Embryonic facial prominence (tissue), 1 donor: Measurements from ENCODE around the gene CEP170.
A peak's percentile ranks its signal among the peaks of the same experiment; 100 is the strongest.

Experiments used
- DNase-seq: peaks from one replicate; pipeline ENCODE4 v3.0.0-alpha.2; 2016; ENCODE audit errors: extremely low spot score

The CEP170 gene

DNA sequence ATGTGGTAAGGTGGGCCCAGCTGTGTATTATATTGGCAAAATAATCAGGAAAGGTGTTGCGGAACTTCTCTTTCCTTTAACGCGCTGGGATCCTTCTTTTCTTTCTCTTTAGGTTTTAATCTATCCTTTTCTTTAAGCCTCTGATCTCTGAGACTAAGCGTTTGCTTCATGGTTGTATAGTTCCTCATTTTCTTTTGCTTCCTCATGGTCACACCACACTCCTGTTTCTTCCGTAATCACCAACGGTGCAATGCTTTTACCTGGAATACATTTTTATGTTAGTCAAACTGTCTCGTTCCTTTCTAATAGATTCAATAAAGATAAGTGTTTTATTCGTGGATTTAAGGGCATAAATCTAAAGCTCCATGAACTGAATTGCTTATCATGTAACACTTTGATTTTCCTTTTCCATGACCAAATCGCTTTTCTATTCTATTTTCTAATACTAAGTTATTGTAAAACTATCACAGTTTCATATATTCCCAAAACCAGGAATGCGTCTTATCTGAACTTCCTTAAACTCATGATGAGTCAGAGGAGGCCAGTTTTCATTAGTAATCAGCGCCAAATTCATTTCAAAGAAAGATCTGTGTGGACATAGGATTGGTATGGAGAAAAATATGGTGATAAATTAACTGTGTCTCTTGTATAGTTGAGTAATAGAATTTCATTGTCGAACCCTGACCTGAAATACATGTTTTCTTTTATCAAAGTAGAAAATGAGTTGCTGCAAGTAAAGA is 13.0 kb upstream of the CEP170 start:
- DNase-seq, result no peak

DNA sequence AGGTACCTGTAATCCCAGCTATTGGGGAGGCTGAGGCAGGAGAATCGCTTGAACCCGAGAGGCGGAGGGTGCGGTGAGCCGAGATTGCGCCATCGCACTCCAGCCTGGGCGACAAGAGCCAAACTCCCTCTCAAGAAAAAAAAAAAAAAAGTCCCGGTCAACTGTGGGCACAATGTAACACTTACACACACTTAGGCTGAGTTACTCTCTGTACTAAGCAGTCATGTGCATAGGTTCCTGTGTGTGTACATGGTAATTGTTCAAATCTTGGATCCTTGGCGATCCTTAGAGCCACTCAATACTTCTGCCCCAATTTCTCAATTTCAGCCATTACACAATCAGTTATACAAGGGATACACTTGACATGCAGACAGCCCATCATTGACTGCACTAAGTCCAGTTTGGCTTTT is 12.4 kb upstream of the CEP170 start:
- DNase-seq, result no peak

DNA sequence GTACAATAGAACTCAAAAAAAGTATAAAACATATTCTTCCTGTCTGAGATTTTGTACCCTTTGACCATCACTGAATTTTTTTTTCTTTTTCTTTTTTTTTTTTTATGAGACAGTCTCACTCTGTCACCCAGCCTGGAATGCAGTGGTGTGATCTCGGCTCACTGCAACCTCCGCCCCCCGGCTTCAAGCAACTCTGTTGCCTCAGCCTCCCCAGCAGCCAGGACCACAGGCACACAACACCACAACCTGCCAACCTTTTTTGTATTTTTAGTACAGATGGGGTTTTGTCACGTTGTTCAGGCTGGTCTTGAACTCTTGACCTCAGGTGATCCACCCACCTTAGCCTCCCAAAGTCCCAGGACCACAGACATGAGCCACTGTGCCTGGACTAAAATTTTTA is 11.2 kb upstream of the CEP170 start:
- DNase-seq, result no peak

DNA sequence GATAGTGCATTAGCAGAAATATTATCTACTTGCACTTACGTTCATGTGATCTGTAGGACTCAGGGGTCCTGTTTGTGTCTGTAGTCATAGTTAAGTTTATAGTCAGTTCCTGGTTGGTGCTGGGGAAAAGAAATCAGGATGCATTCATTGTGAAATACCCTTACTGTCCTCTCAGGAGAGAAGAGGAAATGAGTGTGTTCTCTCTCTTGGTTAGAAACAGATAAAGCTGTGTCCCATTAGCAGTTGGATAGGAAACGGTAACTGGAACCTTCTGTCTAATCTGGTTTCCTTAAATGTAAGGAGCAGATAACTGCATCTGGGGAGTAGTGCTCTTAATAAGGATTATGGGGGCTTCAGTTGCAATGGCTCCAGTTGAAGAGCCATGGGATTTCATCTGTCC is 9.6 kb upstream of the CEP170 start:
- no peak for DNase-seq

DNA sequence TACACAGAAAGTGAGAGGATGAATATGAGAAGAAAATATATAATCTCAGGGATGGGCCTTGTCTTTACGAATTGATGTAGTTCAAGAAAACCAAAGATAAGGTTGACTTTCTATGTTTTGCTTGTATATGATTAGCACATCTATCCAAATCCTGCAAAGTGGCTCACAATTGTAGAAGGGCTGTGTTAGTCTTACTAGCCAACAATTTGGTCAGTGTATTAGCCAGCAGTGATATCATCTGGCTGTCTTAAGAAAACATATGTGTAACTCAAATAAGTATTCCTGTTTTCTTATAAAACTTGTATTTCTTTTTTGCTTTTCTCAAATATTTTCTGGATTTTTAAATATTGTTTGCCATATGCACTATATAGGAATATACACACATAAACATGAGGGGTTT is 6.3 kb upstream of the CEP170 start:
- DNase-seq, result no peak

DNA sequence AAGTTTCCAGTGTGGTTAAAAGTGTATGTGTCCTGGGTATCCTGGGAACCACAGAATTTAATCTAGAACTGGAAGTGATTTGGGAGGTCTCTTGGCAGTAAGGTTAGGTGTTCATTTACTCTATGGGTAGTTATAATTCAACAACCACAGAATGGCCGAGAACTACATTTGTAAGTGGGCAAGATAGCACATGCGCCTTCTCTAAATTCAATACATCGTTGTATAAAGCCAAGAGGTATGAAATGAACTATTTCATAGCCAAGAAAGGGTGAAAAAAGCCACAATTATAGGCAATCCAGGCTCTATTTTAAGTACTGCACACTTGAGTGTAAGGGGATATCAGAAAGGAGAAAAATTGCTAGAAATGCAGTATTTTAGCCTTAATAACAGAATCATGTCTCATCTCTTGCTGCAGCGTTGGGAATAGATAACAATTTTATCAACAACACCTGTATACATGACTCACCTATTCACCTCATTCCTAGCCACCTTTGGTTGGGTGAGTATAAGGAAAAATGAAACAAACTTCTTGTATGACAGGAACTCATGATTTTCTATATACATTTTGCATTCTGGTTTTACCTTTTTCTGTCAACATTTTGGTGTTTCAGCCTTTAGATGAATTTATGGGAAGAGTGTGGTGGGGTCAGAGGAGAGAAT is 5.3 kb upstream of the CEP170 start:
- no peak for DNase-seq

DNA sequence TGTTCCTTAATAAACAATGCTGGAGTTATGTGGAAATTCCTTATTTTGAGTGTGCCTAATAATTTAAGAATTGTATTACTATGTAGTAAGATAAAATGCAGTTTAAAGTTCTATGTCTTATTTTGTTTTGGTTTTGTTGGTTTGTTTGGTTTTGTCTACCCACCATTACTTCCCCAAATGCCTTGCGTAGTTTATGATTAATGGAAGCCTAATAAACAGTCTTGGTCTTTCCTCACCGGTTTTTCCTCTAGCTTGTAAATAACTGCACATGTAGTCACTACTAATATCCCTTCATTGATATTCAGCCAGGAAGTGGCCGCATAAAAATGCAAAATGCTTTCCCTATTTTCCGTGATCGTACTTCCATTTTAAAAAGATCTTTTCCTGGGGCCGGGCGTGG is 3.6 kb upstream of the CEP170 start:
- DNase-seq, result no peak

DNA sequence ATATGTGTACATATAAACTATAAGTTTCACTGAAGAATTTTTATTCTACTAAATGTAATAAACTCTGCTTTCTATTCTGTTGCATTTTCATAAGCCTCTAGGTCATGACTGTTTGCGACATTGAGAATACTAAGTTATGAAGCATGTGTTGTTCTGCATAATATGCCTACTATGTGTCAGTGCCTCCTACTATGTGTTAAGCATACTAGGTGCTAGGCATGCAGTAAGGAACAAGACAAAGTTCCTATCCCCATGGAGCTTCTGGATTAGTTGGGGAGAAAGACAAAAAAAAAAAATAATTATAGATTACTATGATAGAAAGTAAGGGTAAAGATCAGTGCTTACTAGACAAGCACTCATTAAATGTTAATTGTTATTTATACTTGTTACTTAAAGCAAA is 2.1 kb upstream of the CEP170 start:
- no peak for DNase-seq

DNA sequence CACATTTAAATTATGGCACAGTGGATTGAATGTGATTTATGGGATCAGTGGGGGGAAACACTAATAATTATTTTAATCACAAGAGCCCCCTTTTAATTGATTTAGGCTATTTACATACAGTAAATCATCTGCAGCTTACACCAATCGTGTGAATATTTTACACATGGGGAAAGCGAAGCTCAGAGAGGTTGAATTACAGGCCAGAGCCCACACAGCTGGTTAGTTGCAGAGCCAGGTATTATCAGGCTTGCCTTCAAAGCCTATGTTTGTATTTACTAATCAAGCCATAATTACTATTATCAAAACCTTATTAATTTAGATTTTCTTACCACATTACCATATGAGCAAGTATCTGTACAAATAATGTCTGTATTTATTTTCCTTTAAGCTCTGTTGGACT is 1.5 kb upstream of the CEP170 start:
- DNase-seq, result no peak

DNA sequence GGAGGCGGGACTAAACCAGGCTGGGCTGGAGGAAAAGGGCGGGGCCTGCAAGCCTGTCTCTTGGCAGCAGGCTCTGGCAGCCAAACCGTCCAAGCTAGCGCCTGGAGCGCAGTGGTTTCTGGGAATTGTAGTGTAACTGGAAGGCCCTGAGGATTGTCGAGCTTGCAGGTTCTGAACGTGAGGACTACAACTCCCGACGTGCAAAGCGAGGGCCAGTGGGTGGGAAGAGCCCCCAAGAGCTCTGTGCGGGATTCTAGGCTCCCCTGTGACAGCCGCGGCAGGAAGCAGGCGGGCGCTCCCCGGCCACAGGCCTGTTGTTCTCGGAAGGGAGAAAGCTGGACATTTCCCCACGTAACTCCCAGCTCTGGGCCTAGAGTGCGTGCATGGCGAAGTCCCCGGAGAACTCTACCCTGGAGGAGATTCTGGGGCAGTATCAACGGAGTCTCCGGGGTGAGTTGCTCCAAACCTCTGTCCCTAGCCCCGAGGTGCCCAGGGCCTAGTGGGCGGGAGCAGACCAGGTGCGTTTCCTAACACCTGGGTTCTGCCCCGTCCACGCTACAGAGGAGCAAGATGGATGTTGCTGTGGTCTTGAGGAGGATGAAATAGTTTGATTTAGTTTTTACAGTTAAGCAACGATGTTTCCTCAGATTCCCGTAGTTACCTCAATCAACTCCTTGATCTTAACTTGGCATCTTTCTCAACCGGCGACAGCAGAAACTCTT is 871 bp upstream of the CEP170 start, which contains the start of gene SDCCAG8:
Gene SDCCAG8, plus strand, starts transcription at position 251 of the 722 bp plus-strand sequence. Its CDS starts 133 bp downstream, at position 384.
- peak; percentile 99 for DNase-seq

DNA sequence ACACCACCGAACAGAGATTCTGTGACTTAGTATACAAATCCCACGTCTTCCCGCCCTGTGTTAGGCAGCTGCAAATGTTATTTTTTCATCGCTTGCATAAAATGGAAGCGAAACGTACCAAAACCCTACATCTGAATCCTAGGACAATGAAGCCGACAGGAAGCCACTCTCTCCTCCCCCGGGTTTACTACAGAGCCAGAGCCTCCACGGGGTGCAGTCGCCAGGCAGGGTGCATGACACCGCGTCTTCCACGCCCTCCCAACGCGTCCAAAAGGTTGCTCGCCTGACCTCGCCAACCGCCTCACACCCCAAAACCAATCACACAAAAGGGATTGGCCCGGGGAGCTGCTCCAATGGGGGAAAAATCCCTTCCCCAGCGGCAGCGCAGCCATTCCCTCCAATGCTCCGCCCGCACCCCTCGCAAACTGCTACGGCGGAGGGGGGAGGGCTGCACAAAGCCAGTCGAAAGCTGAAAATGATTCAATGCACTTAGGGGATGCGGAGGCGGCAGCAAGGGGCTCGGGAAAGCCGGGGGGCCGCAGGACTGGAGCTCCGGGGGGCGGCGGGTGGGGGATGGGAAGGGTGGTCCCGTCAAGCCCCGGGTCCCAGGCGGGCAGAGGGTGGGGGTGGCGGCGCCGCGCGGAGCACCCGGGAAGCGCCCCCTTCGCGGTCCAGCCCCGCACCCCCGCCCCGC is 701 bp downstream of the CEP170 start:
- DNase-seq, result peak; percentile 46

DNA sequence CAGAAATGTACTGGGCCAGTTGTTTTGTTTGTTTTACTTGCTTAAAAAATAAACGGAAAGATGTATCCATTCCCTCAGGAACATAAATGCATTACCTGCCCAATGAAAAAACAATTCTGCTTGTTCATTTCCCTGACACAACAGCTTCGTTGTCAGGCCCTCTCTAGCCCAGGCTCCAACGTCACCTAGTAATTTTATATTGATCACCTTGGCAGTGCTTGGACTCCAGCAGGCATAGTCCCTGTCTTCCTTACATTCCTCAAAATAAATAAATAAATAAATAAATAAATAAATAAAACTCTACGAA is 1.2 kb downstream of the CEP170 start:
- no peak for DNase-seq

DNA sequence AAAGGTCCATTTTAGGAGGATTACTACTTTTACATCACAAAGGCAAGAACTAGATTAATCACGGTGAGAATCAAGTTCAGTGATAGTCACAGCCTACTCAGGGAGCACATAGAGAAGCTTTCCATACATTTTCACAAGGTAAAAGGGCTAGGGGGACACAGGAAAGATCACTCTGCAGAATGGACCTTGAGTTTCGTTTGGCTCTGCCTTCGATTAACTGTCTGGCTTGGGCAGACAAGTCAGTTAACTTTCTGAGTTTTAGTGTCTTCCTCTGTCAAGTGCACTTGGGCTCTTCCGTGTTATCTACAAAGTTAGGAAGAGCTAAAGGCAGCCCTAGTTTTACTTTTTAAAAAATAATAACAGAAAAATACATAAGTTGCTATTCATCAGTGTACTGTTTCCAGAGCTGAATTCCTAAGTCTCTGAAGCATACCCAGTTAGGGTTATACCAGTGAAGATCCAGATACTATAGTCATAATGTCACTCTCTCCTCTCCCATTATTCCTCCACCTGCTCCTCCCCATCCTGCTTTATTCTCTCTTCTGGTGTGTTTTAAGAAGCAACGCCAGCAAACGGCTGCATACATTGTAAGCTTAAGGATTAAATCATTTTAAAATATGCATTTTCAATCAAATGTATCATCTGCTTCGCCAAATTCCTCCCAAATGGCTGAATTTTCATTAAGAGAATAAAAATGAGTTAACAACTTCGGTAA is 1.7 kb downstream of the CEP170 start:
- no peak for DNase-seq

DNA sequence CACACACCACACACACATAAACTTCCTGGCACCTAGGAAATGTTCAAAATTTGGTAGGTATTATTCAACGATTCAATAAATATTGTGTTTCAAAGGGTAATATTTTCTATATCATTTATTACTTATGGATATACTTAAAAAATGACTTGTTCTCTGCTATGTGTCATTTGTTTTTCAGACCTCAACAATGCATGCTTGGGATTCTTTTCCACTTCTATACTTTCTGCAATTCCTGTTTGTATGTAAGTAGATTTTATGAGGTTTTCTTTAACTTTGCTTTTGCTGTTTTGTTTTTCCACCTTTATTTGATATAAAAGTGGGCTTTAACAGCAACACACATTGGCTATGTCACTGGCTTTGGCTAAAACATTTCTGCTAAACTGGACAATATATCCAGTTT is 3.5 kb downstream of the CEP170 start:
- no peak for DNase-seq

DNA sequence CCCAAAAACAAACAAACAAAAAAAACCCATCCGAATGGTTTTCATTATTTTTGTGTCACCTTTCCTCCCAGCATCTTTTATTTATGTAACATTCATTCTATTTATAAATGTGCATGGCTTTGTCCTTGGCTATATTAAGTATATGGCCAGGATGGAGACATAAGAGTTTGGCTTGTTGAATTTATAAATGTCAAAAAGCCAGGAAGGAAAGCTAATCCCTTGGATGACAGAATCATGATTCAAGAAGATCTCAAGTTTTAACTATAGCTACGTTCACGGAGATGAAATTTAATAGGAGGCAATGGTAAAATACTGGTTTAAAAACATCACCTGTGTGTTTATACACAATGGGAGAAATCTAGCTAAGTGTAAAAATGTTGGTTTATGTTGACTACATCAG is 5.0 kb downstream of the CEP170 start:
- DNase-seq, result no peak

DNA sequence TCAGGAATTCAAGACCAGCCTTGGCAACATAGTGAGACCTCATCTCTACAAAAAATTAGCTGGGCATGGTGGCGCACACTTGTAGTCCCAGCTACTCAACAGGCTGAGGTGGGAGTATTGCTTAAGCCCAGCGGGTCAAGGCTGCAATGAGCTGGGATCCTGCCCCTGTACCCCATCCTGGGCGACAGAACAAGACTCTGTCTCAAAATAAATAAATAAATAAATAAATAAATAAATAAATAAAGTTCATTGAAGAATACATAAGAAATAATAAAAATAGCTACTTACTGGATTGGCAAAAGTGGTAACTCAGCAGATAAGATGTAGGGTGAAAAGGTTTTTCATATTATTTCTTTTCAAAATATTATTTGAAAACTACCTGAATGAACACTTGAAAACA is 5.9 kb downstream of the CEP170 start:
- DNase-seq, result no peak

DNA sequence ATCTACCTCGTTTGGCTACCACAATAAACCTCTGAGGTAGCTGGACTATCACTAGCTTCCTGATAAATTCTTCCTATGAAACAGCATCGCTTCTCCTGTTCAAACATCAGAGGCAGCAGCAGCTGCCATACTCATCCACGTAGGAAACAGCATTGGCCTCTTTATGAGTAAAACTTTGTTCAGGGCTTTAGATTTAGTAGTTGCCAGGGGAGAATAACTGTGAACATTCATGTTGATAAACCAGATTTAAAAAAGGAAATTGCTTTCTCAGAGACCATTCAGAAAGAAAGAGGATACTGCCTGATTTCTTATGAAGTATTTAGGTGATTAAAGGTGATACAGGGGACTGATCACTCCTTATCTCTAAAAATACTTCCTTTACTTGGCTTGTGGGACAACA is 7.2 kb downstream of the CEP170 start:
- DNase-seq, result no peak

DNA sequence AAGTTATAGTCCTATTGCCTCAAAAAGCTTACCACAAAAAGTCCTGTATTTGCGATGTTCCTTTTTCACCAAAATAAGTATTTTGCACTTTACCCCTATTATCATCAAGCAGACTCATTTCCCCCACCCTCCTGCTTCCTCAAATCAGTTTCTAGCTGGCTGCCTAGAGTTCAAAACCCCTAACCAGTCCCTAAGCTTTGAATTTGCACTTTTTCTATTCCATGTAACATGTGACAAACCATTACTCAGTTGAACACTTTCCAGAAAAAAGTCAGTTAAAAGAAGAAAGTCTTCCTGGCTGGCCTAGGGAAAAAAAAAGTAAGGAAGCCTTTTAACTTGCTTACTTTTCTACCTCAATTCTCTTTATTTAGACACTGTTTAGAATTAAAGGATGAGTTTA is 8.2 kb downstream of the CEP170 start:
- no peak for DNase-seq

DNA sequence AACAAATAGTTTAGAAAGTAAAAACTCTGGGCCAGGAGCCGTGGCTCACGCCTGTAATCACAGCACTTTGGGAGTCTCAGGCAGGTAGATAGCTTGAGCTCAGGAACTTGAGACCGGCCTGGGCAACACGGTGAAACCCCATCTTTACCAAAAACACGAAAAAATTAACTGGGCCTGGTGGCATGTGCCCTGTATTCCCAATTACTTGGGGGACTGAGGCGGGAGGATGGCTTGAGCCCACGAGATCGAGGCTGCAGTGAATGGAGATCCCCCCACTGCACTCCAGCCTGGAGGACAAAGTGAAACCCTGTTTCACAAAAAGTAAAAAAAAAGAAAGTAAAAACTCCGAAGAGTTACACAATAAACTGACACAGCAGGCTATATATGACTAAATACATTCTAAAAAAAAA is 10.6 kb downstream of the CEP170 start:
- no peak for DNase-seq

DNA sequence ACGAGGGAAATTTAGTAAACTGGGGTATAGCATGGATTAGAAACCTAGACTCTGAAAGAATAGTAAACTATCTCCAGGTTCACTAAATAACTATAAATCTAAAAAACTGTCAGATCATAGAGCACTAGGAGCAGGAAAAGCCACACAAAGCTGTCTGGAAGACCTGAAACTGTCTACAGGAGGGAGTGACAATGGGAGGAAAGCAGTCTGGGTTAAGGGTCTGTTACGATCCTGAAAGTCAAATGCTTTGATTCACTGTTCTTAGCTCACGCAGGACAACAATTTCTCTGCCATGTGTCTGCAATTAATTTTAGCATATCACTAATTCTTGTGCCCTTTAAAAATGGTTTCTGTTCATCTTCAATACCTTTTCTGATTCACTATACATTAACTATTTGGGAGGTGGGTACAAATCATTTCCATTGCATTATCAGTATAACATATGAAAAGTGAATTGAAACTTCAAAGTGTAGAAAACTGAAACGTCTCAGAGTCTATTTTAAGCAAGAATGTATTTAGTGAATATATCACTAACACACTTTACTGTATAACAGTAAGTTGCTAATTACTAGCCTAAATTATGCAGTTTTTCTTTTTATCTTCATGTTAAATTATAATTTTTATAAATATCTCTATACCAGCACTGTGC is 18.4 kb downstream of the CEP170 start:
- no peak for DNase-seq

DNA sequence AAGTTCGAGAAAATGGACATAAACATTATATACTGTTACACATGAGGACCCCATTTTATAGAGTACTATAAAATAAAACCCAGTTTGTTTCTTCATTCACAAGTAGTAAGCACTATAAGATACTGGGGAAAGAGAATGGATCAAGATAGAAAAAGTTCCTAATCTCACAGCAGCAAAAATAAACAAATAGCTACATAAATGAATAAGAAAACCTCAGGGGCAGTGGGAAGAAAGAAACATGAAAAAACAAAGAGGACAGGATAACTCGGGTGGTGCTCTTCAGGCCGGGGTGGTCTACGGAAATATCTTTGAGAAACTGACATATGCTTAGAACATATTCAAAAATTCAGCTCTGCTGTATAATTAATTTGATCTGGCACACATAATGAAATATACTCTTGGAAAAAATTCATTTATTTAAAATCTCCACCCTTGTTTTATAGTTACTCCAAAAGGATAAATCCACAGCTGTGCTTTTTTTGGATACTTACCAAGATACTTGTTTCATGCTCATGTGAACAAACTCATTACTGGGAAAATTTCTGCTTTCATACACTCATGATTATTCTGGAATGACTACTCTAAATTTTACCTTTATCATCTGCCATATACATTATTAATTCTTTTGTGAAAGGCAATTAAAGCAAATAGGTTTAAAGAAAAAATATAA is 20.0 kb downstream of the CEP170 start:
- no peak for DNase-seq
